ENCODE results near the gene TSPYL6. TPM values are rescaled to one million over a fixed set of nuclear protein-coding genes. Genes with fewer than 3 reads are reported as not detected.

The TSPYL6 gene
- total RNA-seq, 1 donor, result under 0.01 TPM

DNA sequence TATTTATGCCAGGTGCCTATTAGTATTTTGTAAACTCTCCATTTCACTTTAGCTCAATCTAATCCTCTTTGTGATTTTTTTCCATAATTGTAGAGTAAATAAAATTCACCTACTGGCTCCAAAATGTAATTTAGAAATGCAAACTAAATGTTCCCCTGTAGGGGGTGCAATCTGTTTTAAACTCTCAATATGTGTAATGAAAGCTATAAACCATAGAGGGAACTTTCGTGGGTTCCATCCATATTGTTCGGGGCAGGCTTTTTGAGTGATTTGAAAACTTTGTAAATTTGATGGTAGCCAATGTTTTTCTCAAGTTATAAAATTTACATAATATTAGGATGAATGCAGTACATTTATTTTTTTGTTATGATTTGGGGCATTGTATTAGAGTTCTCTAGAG is 49.4 kb downstream of the TSPYL6 start:
- DNase-seq (ENCODE audit: low read depth in 2 of 3, low spot score in 2 of 3), result peak in 2 of 3 donors; percentile 39 to 76

GRCh38 chr2:54204476-54204875 is 51.6 kb downstream of the TSPYL6 start:
- no peak for DNase-seq (ENCODE audit: low read depth in 2 of 3, low spot score in 2 of 3)

Other genes with a start within 250 kb of the TSPYL6 start
- gene ACYP2, start 140.6 kb downstream of the TSPYL6 start, total RNA-seq, result 19.4 TPM
- 206 TPM for gene SPTBN1, start 200.1 kb upstream of the TSPYL6 start, total RNA-seq

Measured in hematopoietic multipotent progenitor cell (in vitro differentiated cells).